SU-DHL-6 (cell line): ENCODE data around the gene FBN2.

Source experiments
- CTCF ChIP-seq: fragments of 200-600 bp; sonication (generic); IDR thresholded peaks from one replicate; pipeline ENCODE4 v1.5.1; 2017; ENCODE audit warnings: antibody characterized with exemption, mild to moderate bottlenecking, low read length, moderate library complexity; ENCODE audit not compliant: insufficient read depth, poor library complexity, severe bottlenecking
- EZH2phosphoT487 ChIP-seq: fragments of 200-600 bp; sonication (generic), shearing (Covaris generic); conservative IDR thresholded peaks from 2 replicates; pipeline ENCODE4 v1.6.1; 2018; ENCODE audit warnings: mild to moderate bottlenecking, antibody characterized with exemption, low read length, moderate library complexity, mixed read lengths

- TF ChIP-seq CTCF (no peak), EZH2phosphoT487 (no peak)
These were observed 28.1 kb upstream of the FBN2 start for GRCh38 chr5:128566178-128566577.
